ENCODE data around the gene ATRIP.
"Not testable (repeated sequence)": the region's sequence is repeated elsewhere in the genome, so short reads cannot be mapped to it uniquely, and the experiment has no call there.

ATRIP gene

DNA sequence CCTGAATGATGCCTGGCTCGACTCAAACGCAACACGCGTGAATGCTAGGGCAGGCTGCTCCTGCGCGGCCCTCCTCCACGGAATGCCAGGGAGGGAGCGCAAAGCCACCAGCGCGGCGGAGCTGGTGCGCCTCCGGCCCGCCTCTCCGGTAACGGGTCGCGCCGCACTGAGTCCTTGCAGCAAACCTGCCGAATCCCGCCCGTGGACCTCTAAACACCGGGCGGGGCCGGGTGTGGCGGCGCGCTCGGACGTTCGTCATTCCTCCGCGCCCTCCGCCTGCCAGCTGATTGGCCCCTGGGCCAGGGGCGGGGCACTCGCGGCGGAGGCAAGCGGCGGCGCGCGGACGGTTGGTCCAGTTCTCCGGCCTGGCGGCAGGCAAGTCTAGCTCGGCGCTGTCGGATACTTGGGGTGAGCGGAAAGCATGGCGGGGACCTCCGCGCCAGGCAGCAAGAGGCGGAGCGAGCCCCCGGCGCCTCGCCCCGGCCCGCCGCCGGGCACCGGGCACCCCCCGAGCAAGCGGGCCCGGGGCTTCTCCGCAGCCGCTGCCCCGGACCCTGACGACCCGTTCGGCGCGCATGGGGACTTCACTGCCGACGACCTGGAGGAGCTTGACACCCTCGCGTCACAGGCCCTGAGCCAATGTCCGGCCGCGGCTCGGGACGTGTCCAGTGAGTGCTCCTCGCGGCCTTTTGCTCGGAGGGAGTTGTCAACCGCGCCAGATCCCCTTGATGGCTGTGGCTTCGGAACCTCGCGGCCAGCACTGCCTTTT lies at the start of gene ATRIP:
ATRIP (plus strand) TSS at position 313 of the 769 bp plus-strand sequence; CDS start at position 422, 109 bp downstream.
- peak within 1 kb of the TSS; percentile 90 for H3K27ac ChIP-seq
- TF ChIP-seq ZFX (IDR thresholded peaks at IDR 0.05) = peak; percentile 29; the same call in 1 of the 2 replicates
- TF ChIP-seq, protein P1, sequence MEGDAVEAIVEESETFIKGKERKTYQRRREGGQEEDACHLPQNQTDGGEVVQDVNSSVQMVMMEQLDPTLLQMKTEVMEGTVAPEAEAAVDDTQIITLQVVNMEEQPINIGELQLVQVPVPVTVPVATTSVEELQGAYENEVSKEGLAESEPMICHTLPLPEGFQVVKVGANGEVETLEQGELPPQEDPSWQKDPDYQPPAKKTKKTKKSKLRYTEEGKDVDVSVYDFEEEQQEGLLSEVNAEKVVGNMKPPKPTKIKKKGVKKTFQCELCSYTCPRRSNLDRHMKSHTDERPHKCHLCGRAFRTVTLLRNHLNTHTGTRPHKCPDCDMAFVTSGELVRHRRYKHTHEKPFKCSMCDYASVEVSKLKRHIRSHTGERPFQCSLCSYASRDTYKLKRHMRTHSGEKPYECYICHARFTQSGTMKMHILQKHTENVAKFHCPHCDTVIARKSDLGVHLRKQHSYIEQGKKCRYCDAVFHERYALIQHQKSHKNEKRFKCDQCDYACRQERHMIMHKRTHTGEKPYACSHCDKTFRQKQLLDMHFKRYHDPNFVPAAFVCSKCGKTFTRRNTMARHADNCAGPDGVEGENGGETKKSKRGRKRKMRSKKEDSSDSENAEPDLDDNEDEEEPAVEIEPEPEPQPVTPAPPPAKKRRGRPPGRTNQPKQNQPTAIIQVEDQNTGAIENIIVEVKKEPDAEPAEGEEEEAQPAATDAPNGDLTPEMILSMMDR (conservative IDR thresholded peaks at IDR 0.05) = no peak

DNA sequence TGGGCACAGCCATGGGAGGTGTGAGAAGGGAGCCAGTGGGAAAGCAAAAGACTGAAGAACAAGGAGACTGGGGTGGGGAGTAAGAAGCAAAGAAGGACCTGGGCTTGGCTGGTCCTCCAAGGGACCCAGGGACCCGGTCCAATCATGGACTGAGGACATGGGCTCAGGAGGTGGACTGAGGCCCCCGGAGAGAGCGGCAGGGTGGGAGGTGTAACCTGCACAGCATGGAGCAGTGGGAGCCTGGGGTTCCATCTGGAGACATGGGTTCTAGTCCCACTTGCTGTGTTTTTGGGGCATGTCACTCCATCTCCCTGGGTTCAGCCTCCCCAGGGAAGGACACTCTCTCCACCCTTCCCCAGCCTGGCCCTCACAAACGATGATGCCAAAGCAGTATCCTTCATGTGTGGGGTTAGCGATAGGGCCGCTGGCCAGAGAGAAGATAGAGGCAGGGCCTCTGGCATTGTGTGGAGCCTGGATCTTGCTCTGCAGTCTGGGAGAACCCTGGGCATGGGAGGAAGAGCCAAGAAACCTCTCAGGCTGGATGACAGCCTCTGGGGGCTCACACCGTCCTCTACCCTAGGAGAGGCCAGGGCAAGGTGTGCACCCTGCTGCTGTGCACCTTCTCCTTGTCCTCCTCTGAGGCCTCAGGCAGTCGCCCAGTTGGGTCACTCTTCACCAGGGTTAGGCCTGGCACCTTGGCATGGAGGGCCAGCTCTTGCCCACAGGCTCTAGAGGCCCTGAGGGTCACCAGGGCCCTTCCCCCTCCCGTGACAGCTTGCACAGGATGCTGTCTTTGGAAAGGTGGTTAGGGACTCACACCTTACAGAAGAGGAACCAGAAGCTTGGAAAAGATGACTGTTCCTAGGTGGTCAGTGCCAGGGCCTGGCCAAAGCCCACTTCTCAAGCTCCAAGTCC lies 48.5 kb upstream of the ATRIP start:
- no peak overlapping the region for H3K27ac ChIP-seq
- no peak for TF ChIP-seq ZFX (IDR thresholded peaks at IDR 0.05)
- TF ChIP-seq, protein P1 (conservative IDR thresholded peaks at IDR 0.05) = no peak

DNA sequence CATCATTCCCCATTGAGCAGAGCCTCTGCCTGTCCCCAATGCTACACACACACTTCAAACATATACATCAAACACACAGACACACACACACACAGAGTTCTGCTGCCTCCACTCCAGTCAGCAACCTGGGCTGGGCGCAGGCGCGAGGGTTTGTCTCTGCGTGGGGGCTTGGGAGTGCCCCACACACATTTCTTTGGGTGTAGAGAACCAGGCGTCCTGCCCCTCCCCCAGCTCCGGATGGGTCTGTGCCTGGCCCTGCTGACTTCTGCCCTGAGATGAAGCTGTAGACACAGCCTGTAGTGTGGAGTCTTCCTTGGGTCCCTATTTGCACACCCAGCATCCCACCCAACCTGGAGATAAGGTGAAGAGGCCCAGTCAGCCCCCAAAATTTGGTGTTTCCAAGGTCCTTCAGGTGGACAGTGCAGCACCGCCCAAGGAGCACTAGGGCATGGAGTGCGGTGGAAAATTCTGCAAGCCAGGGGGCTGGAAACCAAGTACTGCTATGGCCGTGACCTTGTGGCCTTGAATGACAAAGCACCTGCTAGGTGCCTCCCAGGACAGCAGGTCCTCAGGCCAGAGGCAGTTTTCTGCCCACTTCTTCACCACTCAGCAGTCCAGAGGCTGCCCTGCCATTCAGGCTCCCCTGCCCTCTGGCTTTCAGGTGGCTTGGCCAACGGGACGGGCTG lies 47.7 kb upstream of the ATRIP start:
- no peak overlapping the region for H3K27ac ChIP-seq
- TF ChIP-seq ZFX (IDR thresholded peaks at IDR 0.05) = no peak
- TF ChIP-seq, protein P1 (conservative IDR thresholded peaks at IDR 0.05) = no peak

DNA sequence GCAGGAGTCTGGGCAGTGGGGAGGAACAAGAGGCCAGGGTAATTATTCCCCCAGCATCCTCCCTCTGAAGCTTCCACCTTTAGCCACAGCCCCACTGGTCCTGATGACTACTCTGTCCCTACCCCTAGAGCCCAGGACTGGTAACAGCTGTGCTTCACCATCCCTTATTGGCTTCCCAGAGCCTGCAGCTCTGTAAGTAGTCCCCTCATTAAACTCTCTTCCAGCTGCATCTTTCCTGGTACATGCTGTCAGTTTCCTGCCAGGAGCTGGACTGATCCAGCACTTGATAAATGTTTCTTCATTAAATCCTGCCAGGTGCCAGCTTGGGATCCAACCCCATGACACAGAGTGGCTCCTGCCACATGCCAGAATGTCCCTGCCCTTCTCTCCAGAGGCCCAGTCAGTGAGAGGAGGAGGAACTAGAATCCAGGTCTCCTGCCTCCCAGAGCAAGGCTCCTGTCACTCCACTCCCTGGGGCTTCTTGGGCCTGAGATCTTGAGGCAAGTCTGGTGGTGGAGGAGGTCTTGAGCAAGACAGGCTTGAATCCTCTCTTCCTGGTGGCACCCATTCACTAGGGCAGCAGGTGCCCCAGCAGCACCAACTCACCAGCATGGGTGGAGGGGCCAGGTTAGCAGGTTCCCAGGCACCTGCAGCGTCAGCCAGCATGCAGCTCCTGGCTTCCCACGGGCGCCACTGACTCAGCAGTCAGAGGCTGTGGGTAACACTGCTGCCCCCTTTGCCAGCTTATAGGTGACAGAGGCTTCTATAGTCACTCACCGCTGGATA lies 47.0 kb upstream of the ATRIP start:
- TF ChIP-seq, protein P1 (conservative IDR thresholded peaks at IDR 0.05) = no peak
- TF ChIP-seq ZFX (IDR thresholded peaks at IDR 0.05) = no peak
- H3K27ac ChIP-seq = peak overlapping the region; percentile 29

DNA sequence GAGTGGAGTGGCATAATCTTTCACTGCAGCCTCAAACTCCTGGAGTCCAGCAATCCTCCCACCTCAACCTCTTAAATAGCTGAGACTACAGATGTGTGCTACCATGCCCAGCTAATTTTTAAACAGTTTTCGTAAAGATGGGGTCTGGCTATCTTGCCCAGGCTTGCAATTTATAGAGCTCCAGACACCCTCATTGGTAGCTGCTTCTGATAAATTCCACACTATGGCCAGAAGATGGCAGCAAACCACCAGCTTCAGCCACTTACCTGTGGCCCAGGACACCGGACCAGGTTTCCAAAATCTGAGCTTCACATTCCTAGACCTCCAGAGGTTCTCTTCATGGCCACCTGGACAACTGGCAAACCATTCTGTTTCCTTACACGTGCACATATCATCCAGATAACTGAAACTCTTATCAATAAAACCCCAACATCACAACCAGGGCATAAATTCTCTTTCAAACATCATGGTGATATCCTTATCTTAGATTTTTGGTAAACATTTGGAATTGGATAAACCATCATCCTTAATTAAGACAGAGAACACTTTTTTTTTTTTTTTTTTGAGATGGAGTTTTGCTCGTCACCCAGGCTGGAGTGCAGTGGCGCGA lies 45.6 kb upstream of the ATRIP start:
- no peak overlapping the region for H3K27ac ChIP-seq
- TF ChIP-seq, protein P1 (conservative IDR thresholded peaks at IDR 0.05) = peak; percentile 84
- TF ChIP-seq ZFX (IDR thresholded peaks at IDR 0.05) = no peak

DNA sequence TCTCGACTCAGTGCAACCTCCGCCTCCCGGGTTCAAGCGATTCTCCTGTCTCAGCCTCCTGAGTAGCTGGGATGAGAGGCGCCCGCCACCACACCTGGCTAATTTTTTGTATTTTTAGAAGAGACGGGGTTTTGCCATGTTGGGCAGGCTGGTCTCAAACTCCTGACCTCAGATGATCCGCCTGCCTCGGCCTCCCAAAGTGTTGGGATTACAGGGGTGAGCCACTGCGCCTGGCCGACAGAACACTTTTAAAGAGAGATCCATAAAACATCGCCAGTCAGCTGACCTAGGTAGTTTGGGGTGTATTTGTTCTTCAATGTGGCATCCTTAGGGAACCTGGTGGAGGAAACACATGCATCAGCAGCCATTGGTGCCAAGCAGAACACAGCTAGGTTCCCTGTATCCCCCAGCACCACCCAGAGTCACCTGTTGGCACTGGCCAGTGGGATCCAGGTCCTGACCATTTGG lies 45.1 kb upstream of the ATRIP start:
- not testable (repeated sequence) for H3K27ac ChIP-seq

Measured in C4-2B (cell line).